TTC549 (cell line): ENCODE measurements around the gene ADGRG3.

Experiments
- FAIRE-seq: peaks from 2 replicates; lab custom pipeline; 2012; peaks lifted over from hg19 to GRCh38; lab: Jason Lieb, UNC

Gene ADGRG3

GRCh38 chr16:57630931-57631845 lies 36.9 kb upstream of the ADGRG3 start:
- FAIRE-seq, result no peak

GRCh38 chr16:57632568-57632967 lies 35.5 kb upstream of the ADGRG3 start:
- FAIRE-seq, result no peak

- FAIRE-seq, result no peak
Measured at GRCh38 chr16:57633383-57634064, 34.6 kb upstream of the ADGRG3 start.

- no peak for FAIRE-seq
Measured at GRCh38 chr16:57634171-57634570, 33.9 kb upstream of the ADGRG3 start.

GRCh38 chr16:57635266-57636097 lies 32.6 kb upstream of the ADGRG3 start:
- FAIRE-seq, result no peak

- no peak for FAIRE-seq
Measured at GRCh38 chr16:57636184-57636583, 31.9 kb upstream of the ADGRG3 start.

GRCh38 chr16:57637020-57637419 lies 31.1 kb upstream of the ADGRG3 start:
- FAIRE-seq, result no peak

- no peak for FAIRE-seq
Measured at GRCh38 chr16:57637424-57637823, 30.7 kb upstream of the ADGRG3 start.

GRCh38 chr16:57637965-57638364 lies 30.1 kb upstream of the ADGRG3 start:
- FAIRE-seq, result no peak

GRCh38 chr16:57638381-57638780 lies 29.7 kb upstream of the ADGRG3 start:
- no peak for FAIRE-seq

GRCh38 chr16:57639172-57639887 lies 28.8 kb upstream of the ADGRG3 start:
- FAIRE-seq, result no peak

GRCh38 chr16:57640185-57640584 lies 27.9 kb upstream of the ADGRG3 start:
- FAIRE-seq, result no peak

- FAIRE-seq, result no peak
Measured at GRCh38 chr16:57640612-57641011, 27.5 kb upstream of the ADGRG3 start.

- FAIRE-seq, result no peak
Measured at GRCh38 chr16:57642160-57643135, 25.7 kb upstream of the ADGRG3 start.

GRCh38 chr16:57643147-57643874 lies 24.8 kb upstream of the ADGRG3 start:
- no peak for FAIRE-seq

GRCh38 chr16:57643910-57644309 lies 24.2 kb upstream of the ADGRG3 start:
- FAIRE-seq, result no peak

GRCh38 chr16:57644383-57645014 lies 23.6 kb upstream of the ADGRG3 start:
- FAIRE-seq, result no peak

GRCh38 chr16:57645169-57645568 lies 22.9 kb upstream of the ADGRG3 start:
- no peak for FAIRE-seq

- no peak for FAIRE-seq
Measured at GRCh38 chr16:57645691-57646387, 22.3 kb upstream of the ADGRG3 start.
